Loucy (cell line): ENCODE data around the gene IGFBP5.

Experiments
- H2AFZ ChIP-seq: fragments of 200-600 bp; sonication (generic); 2 replicates; pipeline ENCODE4 v1.6.0; 2016; ENCODE audit warnings: antibody characterized with exemption, mild to moderate bottlenecking, low read length, moderate library complexity
- H3F3A ChIP-seq: fragments of 200-600 bp; 2 replicates; pipeline ENCODE4 v1.6.0; 2016; ENCODE audit warnings: antibody characterized with exemption, low read depth, mild to moderate bottlenecking
- H3K27me3 ChIP-seq: fragments of 200-600 bp; sonication (generic); 2 replicates; pipeline ENCODE4 v1.6.1; 2014; ENCODE audit warnings: low read length, mild to moderate bottlenecking; ENCODE audit not compliant: insufficient read depth, poor library complexity, severe bottlenecking
- H3K36me3 ChIP-seq: fragments of 200-600 bp; sonication (generic); 2 replicates; pipeline ENCODE4 v1.6.1; 2016; ENCODE audit warnings: low read length; ENCODE audit not compliant: insufficient read depth
- H3K4me1 ChIP-seq: fragments of 200-600 bp; sonication (generic); 2 replicates; pipeline ENCODE4 v1.5.1; 2014; ENCODE audit warnings: low read length, mild to moderate bottlenecking; ENCODE audit not compliant: insufficient read depth, poor library complexity, severe bottlenecking
- H3K4me2 ChIP-seq: fragments of 200-600 bp; sonication (generic); 2 replicates; pipeline ENCODE4 v1.6.0; 2014; ENCODE audit warnings: antibody characterized with exemption, low read length, low read depth, mild to moderate bottlenecking; ENCODE audit not compliant: poor library complexity, severe bottlenecking
- H3K4me3 ChIP-seq: fragments of 200-600 bp; sonication (generic); 2 replicates; pipeline ENCODE4 v1.5.1; 2014; ENCODE audit warnings: low read length, mild to moderate bottlenecking, mixed read lengths; ENCODE audit not compliant: poor library complexity, severe bottlenecking
- H3K79me2 ChIP-seq: fragments of 200-600 bp; sonication (generic); 2 replicates; pipeline ENCODE4 v1.6.1; 2014; ENCODE audit warnings: low read length; ENCODE audit not compliant: insufficient read depth
- H3K9ac ChIP-seq: fragments of 200-600 bp; sonication (generic); 2 replicates; pipeline ENCODE4 v1.6.0; 2014; ENCODE audit warnings: mild to moderate bottlenecking, low read depth, low read length, moderate library complexity; ENCODE audit not compliant: poor library complexity, severe bottlenecking
- H3K9me2 ChIP-seq: fragments of 200-600 bp; sonication (generic); replicated peaks from 2 replicates; pipeline ENCODE4 v1.6.1; 2016; ENCODE audit warnings: low read depth, low read length, mixed read lengths
- H3K9me3 ChIP-seq: fragments of 200-600 bp; sonication (generic); 2 replicates; pipeline ENCODE4 v1.6.1; 2014; ENCODE audit warnings: mild to moderate bottlenecking, antibody characterized with exemption, low read length, low read depth; ENCODE audit not compliant: insufficient read depth
- H4K20me1 ChIP-seq: fragments of 200-600 bp; sonication (generic); 2 replicates; pipeline ENCODE4 v1.6.0; 2014; ENCODE audit warnings: antibody characterized with exemption, low read length, mild to moderate bottlenecking; ENCODE audit not compliant: insufficient read depth, poor library complexity, severe bottlenecking
- CTCF ChIP-seq: fragments of 200-600 bp; sonication (generic); conservative IDR thresholded peaks from 2 replicates; pipeline ENCODE4 v1.5.1; 2014; ENCODE audit warnings: mild to moderate bottlenecking, antibody characterized with exemption, low read length
- EZH2phosphoT487 ChIP-seq: fragments of 200-600 bp; IDR thresholded peaks from 2 replicates; pipeline ENCODE4 v1.6.1; 2018; ENCODE audit warnings: antibody characterized with exemption, mild to moderate bottlenecking, moderate library complexity, borderline replicate concordance

IGFBP5 gene

GRCh38 chr2:216657086-216657855, 38.1 kb downstream of the IGFBP5 start:
- Histone ChIP-seq H3K4me2 (no peak overlapping the region), H3K9ac (no peak overlapping the region), H3K36me3 (peaks cover 89% of the 10 kb centered on the region; the same call in 1 of the 2 replicates), H2AFZ (no peak overlapping the region), H3K27me3 (no peaks in the 10 kb centered on the region), H3K9me3 (no peaks in the 10 kb centered on the region), H3F3A (no peaks in the 10 kb centered on the region), H3K4me1 (peaks cover 14% of the 10 kb centered on the region), H3K79me2 (peaks cover 80% of the 10 kb centered on the region), H4K20me1 (peaks cover 82% of the 10 kb centered on the region), H3K4me3 (no peak overlapping the region), H3K9me2 (no peaks in the 10 kb centered on the region)
- TF ChIP-seq CTCF: no peak
- TF ChIP-seq EZH2phosphoT487: no peak

GRCh38 chr2:216654528-216655052, 40.8 kb downstream of the IGFBP5 start:
- TF ChIP-seq CTCF: no peak
- no peak for TF ChIP-seq EZH2phosphoT487
- Histone ChIP-seq H3K9ac (no peak overlapping the region), H3K9me2 (no peaks in the 10 kb centered on the region), H3K27me3 (no peaks in the 10 kb centered on the region), H3F3A (no peaks in the 10 kb centered on the region), H2AFZ (no peak overlapping the region), H3K36me3 (peaks cover 82% of the 10 kb centered on the region; the same call in 1 of the 2 replicates), H3K4me3 (no peak overlapping the region), H3K4me1 (peaks cover 33% of the 10 kb centered on the region), H3K79me2 (peaks cover 96% of the 10 kb centered on the region), H4K20me1 (peaks cover 84% of the 10 kb centered on the region), H3K4me2 (no peak overlapping the region), H3K9me3 (no peaks in the 10 kb centered on the region)

- Histone ChIP-seq H4K20me1 (peaks cover 84% of the 10 kb centered on the region), H3K4me2 (peak overlapping the region; percentile 16), H3K4me1 (peaks cover 37% of the 10 kb centered on the region), H3K9me3 (no peaks in the 10 kb centered on the region), H3K4me3 (no peak overlapping the region), H3K9ac (no peak overlapping the region), H3F3A (no peaks in the 10 kb centered on the region), H2AFZ (no peak overlapping the region), H3K9me2 (no peaks in the 10 kb centered on the region), H3K79me2 (peaks cover 96% of the 10 kb centered on the region), H3K36me3 (peaks cover 83% of the 10 kb centered on the region; the same call in 1 of the 2 replicates), H3K27me3 (no peaks in the 10 kb centered on the region)
- TF ChIP-seq CTCF (no peak), EZH2phosphoT487 (no peak)
Measured at GRCh38 chr2:216653931-216654365, 41.4 kb downstream of the IGFBP5 start.
